GM21528 (cell line): ENCODE measurements around the gene DEFB121.
"Not testable (repeated sequence)": the region's sequence is repeated elsewhere in the genome, so short reads cannot be mapped to it uniquely, and the experiment has no call there.

ENCODE experiments used
- ATAC-seq: cut with Tn5 transposase; IDR thresholded peaks from one replicate; pipeline ENCODE4 v1.9.1; 2021; ENCODE audit warnings: mild to moderate bottlenecking, moderate library complexity; ENCODE audit not compliant: unreplicated experiment, low FRiP score

Gene DEFB121

DNA sequence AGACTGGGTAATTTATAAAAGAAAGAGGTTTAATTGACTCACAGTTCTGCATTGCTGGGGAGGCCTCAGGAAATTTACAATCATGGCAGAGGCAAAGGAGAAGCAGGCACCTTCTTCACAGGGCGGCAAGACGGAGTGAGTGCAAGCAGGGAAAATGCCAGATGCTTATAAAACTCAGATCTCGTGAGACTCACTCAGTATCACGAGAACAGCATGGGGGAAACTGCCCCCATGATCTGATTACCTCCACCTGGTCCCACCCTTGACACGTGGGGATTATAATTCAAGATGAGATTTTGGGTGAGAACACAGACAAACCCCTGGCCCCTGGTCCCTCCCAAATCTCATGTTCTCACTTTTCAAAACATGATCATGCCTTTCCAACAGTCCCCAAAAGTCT, 41.7 kb downstream of the DEFB121 start:
- ATAC-seq, result not testable (repeated sequence)

DNA sequence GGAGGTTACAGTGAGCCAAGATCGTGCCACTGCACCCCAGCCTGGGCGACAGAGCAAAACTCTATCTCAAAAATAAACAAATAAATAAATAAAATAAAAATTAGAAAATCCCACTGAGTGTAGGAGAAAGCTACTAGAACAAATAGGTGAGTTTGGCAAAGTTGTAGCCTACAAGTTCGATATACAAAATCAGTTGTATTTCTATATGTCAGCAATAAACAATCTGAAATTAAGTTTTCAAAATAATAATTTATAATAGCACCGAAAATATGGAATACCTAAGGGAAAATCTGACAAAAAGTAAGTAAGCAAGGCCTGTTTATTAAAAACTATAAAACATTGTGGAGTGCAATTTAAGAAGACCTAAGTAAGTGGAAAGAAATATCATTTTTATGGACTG, 42.7 kb downstream of the DEFB121 start:
- no peak for ATAC-seq

DNA sequence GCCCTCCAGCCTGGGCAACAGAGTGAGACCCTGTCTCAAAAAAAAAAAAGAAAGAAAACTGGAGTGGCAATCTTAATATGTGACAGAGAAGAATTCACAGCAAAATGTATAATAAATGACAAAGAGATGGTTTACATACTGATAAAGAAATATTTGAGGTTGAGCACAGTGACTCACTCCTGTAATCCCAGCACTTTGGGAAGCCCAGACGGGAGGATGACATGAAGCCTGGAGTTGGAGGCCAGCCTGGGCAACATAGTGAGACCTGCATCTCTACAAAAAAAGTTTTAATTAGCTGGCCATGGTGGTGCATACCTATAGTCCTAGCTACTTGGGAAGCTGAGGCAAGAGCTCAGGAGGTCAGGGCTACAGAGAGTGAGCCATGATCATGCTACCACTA, 50.0 kb downstream of the DEFB121 start:
- ATAC-seq, result no peak
